NCI-H2196 (cell line): ENCODE data around the gene CSMD2.

ENCODE experiments used
- DNase-seq: peaks from one replicate; lab custom pipeline; 2025; ENCODE audit not compliant: unreplicated experiment; lab: John Stamatoyannopoulos, UW

CSMD2 gene

GRCh38 chr1:33966346-33967141 is 198.5 kb downstream of the CSMD2 start:
- no peak for DNase-seq

GRCh38 chr1:33965086-33965485 is 199.9 kb downstream of the CSMD2 start:
- no peak for DNase-seq

- no peak for DNase-seq
Observed at GRCh38 chr1:33962061-33962460, 203.0 kb downstream of the CSMD2 start.

- DNase-seq = no peak
Observed at GRCh38 chr1:33960188-33960895, 204.7 kb downstream of the CSMD2 start.

- no peak for DNase-seq
Observed at GRCh38 chr1:33957854-33958253, 207.2 kb downstream of the CSMD2 start.

- no peak for DNase-seq
Observed at GRCh38 chr1:33955096-33955495, 209.9 kb downstream of the CSMD2 start.

GRCh38 chr1:33949570-33949969 is 215.5 kb downstream of the CSMD2 start:
- DNase-seq = no peak

GRCh38 chr1:33948291-33948690 is 216.7 kb downstream of the CSMD2 start:
- no peak for DNase-seq

- no peak for DNase-seq
Observed at GRCh38 chr1:33946836-33947235, 218.2 kb downstream of the CSMD2 start.

GRCh38 chr1:33944846-33945245 is 220.2 kb downstream of the CSMD2 start:
- no peak for DNase-seq

GRCh38 chr1:33943978-33944377 is 221.1 kb downstream of the CSMD2 start:
- no peak for DNase-seq

GRCh38 chr1:33932871-33933270 is 232.2 kb downstream of the CSMD2 start:
- no peak for DNase-seq

- DNase-seq = no peak
Observed at GRCh38 chr1:33931111-33931475, 233.9 kb downstream of the CSMD2 start.

- no peak for DNase-seq
Observed at GRCh38 chr1:33930346-33931110, 234.5 kb downstream of the CSMD2 start.

GRCh38 chr1:33928251-33928650 is 236.8 kb downstream of the CSMD2 start:
- no peak for DNase-seq

- DNase-seq = no peak
Observed at GRCh38 chr1:33927721-33928120, 237.3 kb downstream of the CSMD2 start.

- no peak for DNase-seq
Observed at GRCh38 chr1:33925586-33925985, 239.4 kb downstream of the CSMD2 start.

- no peak for DNase-seq
Observed at GRCh38 chr1:33921281-33921680, 243.7 kb downstream of the CSMD2 start.

- DNase-seq = no peak
Observed at GRCh38 chr1:33918368-33918767, 246.7 kb downstream of the CSMD2 start.

- DNase-seq = no peak
Observed at GRCh38 chr1:33916786-33917185, 248.2 kb downstream of the CSMD2 start.

GRCh38 chr1:33914531-33914930 is 250.5 kb downstream of the CSMD2 start:
- no peak for DNase-seq
